ENCODE measurements around the gene ASB16.

The ASB16 gene

DNA sequence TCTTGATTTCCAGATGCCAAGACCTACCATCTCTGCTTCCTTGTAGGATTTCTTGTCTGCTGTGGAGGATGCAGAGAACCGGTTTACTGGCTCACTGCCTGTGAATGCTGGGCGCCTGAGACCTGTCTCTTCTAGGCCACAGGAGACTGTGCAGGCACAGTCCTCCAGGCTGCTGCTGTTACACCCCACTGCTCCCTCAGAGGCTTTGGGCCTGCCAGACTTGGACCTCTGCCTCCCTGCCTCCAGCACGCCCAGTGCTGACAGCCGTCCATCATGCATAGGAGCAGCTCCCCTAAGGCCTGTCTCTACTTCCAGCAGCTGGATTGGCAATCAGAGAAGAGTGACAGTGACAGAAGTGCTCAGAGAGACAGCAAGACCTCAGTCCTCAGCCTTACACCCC is 22.7 kb upstream of the ASB16 start:
- DNase-seq: no peak

DNA sequence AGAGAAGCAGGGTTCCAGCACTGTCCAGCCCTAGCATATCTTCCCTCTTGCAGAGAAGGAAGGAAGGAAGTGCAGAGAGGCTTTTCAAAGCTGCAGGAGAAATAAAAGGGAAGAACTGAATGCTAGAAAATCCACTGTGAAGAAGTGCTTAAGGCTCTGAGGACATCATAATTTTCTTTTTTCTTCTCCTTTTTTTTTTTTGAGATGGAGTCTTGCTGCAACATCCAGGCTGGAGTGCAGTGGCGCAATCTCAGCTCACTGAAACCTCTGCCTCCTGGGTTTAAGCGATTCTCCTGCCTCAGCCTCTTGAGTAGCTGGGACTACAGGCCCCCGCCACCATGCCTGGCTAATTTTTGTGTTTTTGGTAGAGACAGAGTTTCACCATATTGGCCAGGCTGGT is 21.4 kb upstream of the ASB16 start:
- DNase-seq: peak; percentile 28 to 65

- no peak for DNase-seq
These were observed 20.7 kb upstream of the ASB16 start for GRCh38 chr17:44149750-44150329.

DNA sequence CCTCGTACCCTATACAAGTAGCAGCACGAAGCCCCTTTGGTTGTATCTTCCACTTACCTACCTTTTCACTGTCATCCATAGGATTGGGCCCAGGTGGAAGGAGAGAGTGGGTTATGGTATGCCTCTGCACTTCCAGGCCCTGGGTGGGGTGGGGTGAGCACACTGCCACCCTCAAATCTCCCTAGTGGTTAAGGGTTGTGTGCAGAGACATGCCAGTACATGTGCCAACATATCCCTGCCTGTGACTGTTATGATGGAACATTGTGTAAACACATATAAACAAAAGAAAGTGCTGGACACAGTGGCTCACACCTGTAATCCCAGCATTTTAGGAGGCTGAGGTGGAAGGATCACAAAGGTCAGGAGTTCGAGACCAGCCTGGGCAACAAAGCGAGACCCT is 17.6 kb upstream of the ASB16 start:
- DNase-seq: no peak

GRCh38 chr17:44155488-44155887 is 15.0 kb upstream of the ASB16 start:
- DNase-seq: no peak

DNA sequence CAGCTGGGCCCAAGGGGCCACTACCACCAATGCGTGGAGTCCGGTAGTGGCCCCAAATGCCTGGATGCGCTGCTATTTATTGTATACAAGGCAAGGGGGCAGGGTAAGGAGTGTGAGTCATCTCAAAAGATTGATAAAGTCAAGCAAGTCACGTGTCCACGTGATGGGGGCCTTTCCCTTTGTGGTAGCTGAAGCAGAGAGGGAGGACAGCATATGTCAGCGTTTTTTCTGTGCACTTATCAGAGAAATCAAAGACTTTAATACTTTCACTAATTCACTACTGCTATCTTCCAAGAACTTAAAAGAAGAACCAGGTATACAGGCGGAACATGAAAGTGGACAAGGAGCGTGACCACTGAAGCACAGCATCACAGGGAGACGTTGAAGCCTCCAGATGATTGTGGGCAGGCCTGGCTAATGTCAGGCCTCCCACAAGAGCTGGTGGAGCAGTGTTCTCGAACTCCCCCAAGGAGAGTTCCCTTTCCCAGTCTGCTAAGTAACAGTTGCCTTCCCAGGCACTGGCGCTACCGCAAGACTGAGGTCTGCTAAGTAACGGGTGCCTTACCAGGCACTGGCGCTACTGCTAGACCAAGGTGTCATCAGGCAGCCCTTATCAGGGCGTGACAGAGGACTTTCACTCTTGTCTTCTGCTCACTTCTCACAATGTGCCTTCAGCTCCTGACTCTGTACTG is 10.8 kb upstream of the ASB16 start:
- no peak for DNase-seq

DNA sequence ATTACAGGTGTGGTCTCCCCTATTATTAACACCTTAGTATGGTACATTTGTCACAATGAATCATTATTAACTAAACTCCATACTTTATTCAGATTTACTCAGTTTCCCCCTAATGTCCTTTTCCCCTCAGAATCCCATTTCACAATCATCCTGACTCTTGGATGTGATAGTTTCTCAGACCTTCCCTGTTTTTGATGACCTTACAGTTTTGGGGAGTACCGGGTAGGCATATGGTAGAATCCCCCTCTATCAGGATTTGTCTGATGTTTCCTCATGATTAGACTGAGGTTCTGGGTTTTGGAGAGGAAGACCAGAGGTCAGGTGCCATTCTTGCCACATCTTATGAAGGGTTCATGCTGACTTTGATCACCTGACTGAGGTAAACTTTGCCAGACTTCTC is 6.0 kb upstream of the ASB16 start:
- DNase-seq: no peak

GRCh38 chr17:44167181-44167861 is 3.2 kb upstream of the ASB16 start:
- DNase-seq: no peak

DNA sequence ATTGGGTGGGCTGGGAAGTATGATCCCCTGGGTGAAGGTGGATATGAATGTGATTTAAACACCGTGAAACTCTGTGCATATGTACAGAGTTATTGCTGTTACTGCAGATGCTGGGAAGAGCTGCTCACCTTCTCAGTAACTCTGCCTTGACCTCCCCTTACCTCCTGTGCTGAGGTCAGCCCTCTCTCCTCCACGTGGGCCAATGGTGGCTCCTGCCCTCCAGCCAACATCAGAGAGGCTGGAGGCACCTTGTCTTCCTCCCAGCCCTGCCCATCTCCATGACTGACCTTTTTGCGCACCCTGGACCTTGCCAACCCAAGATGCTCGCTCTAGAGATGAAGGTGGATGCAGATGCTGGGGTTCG is 387 bp upstream of the ASB16 start:
- DNase-seq: no peak

GRCh38 chr17:44171931-44172455 is 1.5 kb downstream of the ASB16 start:
- DNase-seq: no peak

GRCh38 chr17:44174427-44174826 is 3.9 kb downstream of the ASB16 start:
- no peak for DNase-seq

DNA sequence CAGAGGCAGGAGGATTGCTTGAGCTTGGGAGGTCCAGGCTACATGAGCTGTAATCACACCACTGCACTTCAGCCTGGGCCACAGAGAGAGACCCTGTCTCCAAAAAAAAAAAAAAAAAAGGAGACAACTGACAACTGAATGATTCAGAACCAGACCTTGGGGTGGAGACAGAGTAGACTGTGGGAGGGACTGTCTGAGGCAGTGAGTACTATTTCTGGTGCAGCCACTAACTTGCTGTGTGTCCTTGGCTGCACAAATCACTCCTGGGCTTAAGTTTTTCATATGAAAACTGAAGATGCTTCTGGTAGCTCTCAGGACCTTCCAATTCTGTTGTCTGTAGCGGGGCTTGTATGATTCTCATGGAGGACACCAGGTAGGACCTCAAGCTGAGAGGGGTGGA is 5.8 kb downstream of the ASB16 start:
- no peak for DNase-seq

DNA sequence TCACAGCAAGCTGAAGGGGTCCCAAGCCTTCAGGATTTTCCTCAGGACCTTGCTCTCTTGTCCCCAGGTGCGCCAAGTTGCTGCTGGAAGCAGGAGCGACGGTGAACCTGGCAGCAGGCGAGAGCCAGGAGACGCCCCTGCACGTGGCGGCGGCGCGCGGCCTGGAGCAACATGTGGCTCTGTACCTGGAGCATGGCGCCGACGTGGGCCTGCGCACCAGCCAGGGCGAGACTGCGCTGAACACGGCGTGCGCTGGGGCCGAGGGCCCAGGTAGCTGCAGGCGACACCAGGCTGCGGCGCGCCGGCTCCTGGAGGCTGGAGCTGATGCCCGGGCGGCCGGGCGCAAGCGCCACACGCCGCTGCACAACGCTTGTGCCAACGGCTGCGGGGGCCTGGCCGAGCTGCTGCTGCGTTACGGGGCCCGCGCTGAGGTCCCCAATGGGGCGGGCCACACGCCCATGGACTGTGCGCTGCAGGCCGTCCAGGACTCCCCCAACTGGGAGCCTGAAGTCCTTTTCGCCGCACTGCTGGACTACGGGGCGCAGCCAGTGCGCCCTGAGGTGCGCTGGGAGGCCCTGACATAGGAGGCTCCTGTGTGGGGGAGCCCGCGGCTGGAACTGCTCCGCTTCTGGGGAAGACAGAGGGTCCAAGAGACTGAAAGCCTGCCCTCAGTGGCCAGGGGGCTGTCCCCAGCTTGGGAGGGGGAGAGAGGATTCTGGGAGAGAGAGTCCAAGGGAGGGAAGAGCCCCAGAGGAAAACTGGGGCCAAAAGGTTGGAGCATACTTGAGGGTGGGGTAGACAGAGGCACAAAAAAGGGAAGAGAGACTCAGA is 6.4 kb downstream of the ASB16 start:
- no peak for DNase-seq

GRCh38 chr17:44177640-44178039 is 7.1 kb downstream of the ASB16 start:
- DNase-seq: no peak

DNA sequence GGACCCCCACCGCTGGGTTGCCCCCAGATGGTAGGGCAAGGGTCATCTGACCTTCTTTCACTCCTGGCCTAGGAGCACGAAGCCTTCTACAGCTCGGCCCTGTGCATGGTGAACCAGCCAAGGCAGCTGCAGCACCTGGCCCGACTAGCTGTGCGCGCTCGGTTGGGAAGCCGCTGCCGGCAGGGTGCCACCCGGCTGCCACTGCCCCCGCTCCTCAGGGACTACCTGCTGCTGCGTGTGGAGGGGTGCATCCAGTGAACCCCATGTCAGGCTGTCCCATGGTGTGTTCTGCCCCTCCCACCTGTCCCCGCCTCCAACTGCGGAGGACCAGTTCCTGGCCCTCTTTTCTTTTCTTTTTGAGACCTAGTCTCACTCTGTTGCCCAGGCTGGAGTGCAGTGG is 7.6 kb downstream of the ASB16 start:
- DNase-seq: no peak

- DNase-seq: no peak
These were observed 12.5 kb downstream of the ASB16 start for GRCh38 chr17:44183024-44183423.

DNA sequence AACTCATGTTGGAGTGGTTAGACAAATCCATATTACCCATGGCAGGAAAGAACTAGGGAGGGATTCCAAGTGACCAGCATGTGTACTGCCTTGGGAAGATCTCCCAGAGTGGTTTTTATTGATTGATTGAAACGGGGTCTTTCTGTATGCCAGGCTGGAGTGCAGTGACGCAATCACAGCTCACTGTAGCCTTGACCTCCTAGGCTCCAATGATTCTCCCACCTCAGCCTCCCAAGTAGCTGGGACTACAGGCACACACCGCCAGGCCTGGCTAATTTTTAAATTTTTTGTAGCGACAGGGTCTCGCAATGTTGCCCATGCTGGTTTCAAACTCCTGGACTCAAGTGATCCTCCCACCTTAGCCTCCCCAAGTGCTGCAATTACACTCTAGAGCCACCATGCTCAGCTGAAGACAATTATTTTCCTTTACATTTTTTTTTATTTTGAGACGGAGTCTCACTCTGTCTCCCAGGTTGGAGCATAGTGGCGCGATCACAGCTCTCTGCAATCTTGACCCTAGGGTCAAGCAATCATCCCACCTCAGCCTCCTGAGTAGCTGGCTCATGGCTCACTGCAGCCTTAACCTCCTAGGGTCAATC is 13.8 kb downstream of the ASB16 start:
- DNase-seq: no peak

GRCh38 chr17:44186307-44187130 is 16.0 kb downstream of the ASB16 start, which contains the start of gene TMUB2:
Gene TMUB2 (plus strand): TSS chr17:44186972. CDS start chr17:44187709, 737 bp downstream.
- peak; percentile 100 for DNase-seq

DNA sequence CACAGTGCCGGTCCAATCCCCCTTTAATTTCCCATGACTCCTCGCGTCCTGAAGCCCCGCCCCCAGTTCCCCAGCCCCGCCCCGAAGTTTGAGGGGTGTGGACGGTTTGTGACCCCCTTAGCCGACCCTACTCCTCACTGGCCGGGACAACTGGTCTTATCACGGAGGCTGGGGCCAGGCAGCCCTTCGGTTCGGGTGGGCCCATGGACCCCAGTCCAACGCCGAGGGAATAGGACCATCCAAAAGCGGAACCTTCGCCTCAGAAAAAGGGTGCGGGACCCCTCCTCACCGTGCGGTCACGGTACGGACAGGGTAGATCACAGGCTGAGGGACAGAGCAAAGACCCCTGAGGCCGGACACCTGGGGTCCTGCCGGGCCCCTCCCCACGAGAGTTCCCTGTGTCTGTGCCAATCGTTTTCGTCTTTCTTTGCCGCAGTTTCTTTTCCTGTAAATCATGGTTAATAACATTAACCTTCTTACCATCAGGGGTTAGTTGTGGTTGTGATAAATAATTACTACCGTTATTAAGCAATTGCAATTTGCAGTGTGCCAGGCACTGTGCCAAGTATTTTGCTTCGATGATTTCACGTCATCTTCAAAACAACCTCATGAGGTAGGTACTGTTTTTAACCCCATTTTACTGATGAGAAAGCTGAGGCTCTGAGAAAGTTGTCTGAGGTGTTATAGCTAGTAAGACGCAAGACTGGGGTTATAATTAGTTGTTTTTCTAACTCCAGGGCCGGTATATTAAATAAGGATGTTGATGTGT is 16.8 kb downstream of the ASB16 start:
- DNase-seq: peak in 1 of 2 donors; percentile 14

DNA sequence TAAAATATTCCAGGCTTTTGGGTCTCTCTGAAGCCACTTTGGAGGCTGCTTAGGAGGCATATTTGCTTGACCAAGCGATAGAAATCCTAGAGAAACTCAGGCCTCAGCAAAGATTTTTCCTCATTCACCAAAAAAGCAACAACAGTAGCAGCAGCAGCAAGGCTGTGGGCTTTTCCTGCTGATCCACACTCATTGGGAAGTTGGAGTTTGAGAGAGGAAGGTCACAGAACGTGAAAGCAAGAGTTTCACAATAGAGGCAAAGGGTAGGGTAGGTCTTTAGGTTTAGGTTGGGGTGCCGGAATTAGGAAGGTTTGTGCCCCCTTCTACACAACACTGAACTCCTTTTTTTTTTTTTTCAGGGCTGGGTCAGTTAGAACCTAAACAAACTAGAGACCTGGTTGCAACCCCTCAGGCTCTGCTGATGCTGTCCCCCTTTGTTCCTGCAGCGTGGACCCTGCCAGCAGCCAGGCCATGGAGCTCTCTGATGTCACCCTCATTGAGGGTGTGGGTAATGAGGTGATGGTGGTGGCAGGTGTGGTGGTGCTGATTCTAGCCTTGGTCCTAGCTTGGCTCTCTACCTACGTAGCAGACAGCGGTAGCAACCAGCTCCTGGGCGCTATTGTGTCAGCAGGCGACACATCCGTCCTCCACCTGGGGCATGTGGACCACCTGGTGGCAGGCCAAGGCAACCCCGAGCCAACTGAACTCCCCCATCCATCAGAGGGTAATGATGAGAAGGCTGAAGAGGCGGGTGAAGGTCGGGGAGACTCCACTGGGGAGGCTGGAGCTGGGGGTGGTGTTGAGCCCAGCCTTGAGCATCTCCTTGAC is 18.3 kb downstream of the ASB16 start:
- DNase-seq: peak; percentile 32 to 48

Measured in inflammatory macrophage (primary cell).